Measurements from ENCODE around the gene SORT1.

- TF ChIP-seq, protein P1, sequence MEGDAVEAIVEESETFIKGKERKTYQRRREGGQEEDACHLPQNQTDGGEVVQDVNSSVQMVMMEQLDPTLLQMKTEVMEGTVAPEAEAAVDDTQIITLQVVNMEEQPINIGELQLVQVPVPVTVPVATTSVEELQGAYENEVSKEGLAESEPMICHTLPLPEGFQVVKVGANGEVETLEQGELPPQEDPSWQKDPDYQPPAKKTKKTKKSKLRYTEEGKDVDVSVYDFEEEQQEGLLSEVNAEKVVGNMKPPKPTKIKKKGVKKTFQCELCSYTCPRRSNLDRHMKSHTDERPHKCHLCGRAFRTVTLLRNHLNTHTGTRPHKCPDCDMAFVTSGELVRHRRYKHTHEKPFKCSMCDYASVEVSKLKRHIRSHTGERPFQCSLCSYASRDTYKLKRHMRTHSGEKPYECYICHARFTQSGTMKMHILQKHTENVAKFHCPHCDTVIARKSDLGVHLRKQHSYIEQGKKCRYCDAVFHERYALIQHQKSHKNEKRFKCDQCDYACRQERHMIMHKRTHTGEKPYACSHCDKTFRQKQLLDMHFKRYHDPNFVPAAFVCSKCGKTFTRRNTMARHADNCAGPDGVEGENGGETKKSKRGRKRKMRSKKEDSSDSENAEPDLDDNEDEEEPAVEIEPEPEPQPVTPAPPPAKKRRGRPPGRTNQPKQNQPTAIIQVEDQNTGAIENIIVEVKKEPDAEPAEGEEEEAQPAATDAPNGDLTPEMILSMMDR (conservative IDR thresholded peaks at IDR 0.05): no peak
- no peak for TF ChIP-seq ZFX (IDR thresholded peaks at IDR 0.05)
Observed at GRCh38 chr1:109444346-109444745, 46.6 kb upstream of the SORT1 start.

Measured in C4-2B (cell line).